Coronary artery (tissue), 2 donors: ENCODE results near the gene MTMR1.

ENCODE experiments used
- DNase-seq: peaks from one replicate; pipeline ENCODE4 v3.0.0-alpha.2; 2017; ENCODE audit warnings: low spot score
- H3K27ac ChIP-seq, 2 donors: fragments of 200-600 bp; sonication (generic); one replicate each; pipeline ENCODE4 v1.5.1; 2016 to 2019
- H3K4me3 ChIP-seq: fragments of 200-600 bp; sonication (generic); 2 replicates; pipeline ENCODE4 v1.5.1; 2016; ENCODE audit warnings: mild to moderate bottlenecking, moderate library complexity
- CTCF ChIP-seq: fragments of 200-600 bp; sonication (generic); IDR thresholded peaks from one replicate; pipeline ENCODE4 v1.5.1; 2019; ENCODE audit warnings: antibody characterized with exemption

The MTMR1 gene

GRCh38 chrX:150774798-150775568, 81.8 kb downstream of the MTMR1 start:
- no peak overlapping the region for H3K4me3 ChIP-seq
- H3K27ac ChIP-seq: no peak overlapping the region
- no peak for TF ChIP-seq CTCF
- DNase-seq: no peak

- no peak overlapping the region for H3K4me3 ChIP-seq
- no peak for TF ChIP-seq CTCF
- H3K27ac ChIP-seq: no peak overlapping the region
- DNase-seq: no peak
Observed at GRCh38 chrX:150775569-150776350, 82.6 kb downstream of the MTMR1 start.

GRCh38 chrX:150777328-150777992, 84.3 kb downstream of the MTMR1 start:
- TF ChIP-seq CTCF: no peak
- Histone ChIP-seq H3K27ac (no peak overlapping the region), H3K4me3 (no peak overlapping the region)
- no peak for DNase-seq

- no peak for DNase-seq
- Histone ChIP-seq H3K27ac (no peak overlapping the region), H3K4me3 (no peak overlapping the region)
- no peak for TF ChIP-seq CTCF
Observed at GRCh38 chrX:150779385-150779784, 86.2 kb downstream of the MTMR1 start.

- no peak for TF ChIP-seq CTCF
- Histone ChIP-seq H3K27ac (no peak overlapping the region), H3K4me3 (no peak overlapping the region)
- DNase-seq: peak; percentile 52
Observed at GRCh38 chrX:150781677-150782076, 88.5 kb downstream of the MTMR1 start.

- no peak overlapping the region for H3K4me3 ChIP-seq
- TF ChIP-seq CTCF: no peak
- DNase-seq: no peak
- H3K27ac ChIP-seq: no peak overlapping the region
Observed at GRCh38 chrX:150790021-150790420, 96.8 kb downstream of the MTMR1 start.
